Measurements from ENCODE around the gene CCDC24.

DNA sequence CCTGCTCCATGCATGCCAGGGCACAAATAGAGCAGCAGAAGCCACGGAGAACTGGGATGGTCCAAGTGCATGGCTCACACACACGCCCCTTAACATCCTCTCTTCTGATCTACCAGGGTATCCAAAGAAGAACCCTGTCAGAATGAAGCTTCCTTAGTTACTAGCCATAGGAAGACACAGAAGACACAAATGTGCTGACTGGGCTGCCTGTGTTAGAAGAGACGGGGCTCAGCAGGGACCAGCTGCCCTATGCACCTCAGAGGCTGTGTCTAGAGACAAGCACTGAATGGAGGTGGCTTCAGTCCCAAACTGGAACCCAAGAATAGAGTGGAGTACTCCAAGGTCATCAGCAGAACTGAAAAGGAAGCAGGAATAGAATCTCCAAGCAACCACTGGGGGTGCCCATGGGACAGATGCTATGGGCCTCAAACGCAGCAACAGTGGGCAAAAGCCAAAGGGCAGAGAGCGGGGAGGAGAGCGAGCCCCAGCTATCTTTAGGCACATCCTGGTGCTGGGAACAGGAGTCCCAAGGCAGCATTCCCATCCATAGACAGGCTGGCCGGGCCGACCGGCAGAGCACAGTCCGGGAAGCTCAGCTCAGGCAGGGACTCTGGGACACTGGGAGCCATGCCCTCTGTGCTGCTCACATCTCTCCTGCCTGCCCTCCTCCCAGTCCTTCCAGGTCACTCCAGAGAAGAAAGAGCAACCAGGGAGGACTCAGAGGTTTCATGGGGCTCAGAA, 30.4 kb downstream of the CCDC24 start:
- TF ChIP-seq, protein P1, sequence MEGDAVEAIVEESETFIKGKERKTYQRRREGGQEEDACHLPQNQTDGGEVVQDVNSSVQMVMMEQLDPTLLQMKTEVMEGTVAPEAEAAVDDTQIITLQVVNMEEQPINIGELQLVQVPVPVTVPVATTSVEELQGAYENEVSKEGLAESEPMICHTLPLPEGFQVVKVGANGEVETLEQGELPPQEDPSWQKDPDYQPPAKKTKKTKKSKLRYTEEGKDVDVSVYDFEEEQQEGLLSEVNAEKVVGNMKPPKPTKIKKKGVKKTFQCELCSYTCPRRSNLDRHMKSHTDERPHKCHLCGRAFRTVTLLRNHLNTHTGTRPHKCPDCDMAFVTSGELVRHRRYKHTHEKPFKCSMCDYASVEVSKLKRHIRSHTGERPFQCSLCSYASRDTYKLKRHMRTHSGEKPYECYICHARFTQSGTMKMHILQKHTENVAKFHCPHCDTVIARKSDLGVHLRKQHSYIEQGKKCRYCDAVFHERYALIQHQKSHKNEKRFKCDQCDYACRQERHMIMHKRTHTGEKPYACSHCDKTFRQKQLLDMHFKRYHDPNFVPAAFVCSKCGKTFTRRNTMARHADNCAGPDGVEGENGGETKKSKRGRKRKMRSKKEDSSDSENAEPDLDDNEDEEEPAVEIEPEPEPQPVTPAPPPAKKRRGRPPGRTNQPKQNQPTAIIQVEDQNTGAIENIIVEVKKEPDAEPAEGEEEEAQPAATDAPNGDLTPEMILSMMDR (IDR thresholded peaks at IDR 0.05; ENCODE audit: insufficient read depth, low read depth, low read length): no peak
- TF ChIP-seq EZH2 (IDR thresholded peaks at IDR 0.05; ENCODE audit: insufficient read depth, low read length): no peak
